Eye (tissue), 1 donor: ENCODE data around the gene KRTAP4-7.
"Not testable (repeated sequence)": the region's sequence is repeated elsewhere in the genome, so short reads cannot be mapped to it uniquely, and the experiment has no call there.

ENCODE experiments used
- DNase-seq: peaks from one replicate; pipeline ENCODE4 v3.0.0-alpha.2; 2015

The KRTAP4-7 gene

DNA sequence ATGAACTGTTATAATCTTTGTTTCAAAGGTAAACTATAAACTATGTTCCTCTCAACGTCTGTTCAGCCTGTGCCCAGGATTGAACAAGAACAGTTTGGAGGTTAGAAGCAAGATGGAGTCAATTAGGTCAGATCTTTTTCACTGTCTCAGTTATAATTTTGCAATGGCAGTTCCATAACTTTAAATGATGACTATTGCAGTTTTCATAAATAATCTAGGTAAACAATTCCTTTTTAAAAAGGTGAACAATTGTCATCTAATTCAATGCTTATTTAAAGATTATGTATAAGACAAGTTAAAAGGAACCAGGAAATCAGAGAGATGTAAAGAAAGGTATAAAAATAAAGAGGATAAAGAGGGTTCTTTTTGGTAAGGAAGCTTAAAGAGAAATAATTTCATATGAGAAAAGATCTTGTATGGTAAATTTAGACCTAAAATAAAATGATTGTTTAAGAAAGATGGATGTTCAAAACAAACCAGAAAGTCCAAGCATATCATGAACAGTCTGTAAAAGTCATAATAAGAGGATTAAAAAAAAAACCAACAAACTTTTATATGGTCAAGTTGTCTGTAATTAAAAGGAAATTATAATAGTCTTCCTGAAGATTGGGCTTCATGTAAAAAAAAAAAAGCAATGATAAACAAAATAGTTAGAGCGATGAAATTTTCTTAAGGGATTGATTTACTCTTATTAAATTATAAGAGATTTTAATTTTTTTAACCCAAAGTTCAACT lies 27.4 kb downstream of the KRTAP4-7 start:
- DNase-seq, result no peak

DNA sequence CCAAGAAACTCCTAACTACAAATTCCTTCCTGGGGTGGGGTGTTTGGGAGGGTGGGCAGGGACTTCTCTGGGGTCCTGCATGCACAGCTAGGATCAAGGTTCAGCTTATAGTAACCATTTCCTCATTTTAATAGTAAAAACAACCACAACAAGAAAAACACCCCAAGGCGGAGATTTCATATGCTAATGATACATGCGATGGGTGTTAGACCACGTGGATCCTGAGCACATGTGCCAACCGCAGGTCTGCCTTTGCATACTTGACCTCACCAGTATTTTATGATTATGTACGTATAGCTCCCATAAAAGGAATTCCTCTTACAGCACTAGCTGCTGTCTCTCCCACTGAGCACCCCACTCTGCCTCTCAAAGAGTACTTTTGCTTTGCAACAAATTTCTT lies 32.3 kb downstream of the KRTAP4-7 start:
- no peak for DNase-seq

GRCh38 chr17:41117846-41118386 lies 34.0 kb downstream of the KRTAP4-7 start, which contains the start of gene KRTAP4-11:
KRTAP4-11 (minus strand) TSS chr17:41118373; CDS start chr17:41118315, 58 bp downstream.
- DNase-seq, result not testable (repeated sequence)

DNA sequence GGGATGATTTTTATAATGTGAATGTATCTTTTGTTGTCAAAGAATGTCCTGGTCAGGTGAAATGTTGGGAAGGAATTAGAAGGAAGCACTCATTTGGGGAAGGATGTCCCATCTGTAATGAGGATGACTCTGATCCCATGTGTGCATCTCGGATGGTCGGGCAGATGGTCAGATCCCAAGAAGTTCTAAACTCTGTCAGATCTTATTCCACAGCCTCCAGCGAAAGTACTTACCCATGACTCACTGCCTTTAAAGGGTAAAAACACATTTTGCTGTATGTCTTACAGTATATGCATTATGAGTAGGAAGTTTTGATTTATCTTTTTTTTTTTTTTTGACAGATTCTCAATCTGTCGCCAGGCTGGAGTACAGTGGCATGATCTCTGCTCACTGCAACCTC lies 34.8 kb downstream of the KRTAP4-7 start:
- DNase-seq, result no peak

- DNase-seq, result not testable (repeated sequence)
Observed at GRCh38 chr17:41119696-41120690, 36.0 kb downstream of the KRTAP4-7 start.

DNA sequence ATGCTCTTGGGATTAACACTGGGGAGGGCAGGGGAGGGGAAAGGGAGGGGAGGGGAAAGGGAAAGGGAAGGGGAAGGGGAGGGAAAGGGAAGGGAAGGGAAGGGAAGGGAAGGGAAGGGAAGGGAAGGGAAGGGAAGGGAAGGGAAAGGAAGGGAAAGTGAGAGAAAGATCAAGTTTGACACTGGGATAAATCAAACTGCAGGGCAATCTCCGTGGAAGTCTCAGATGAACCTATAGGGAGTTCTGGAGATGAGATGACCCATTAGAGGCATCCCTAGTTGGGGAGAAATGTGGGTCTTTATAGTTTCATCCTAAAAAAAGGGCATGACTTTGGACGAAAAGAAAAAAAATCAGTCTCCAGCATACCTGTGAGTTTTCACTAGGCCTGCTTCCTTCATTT lies 37.8 kb downstream of the KRTAP4-7 start:
- no peak for DNase-seq

- not testable (repeated sequence) for DNase-seq
Observed at GRCh38 chr17:41123292-41123990, 39.5 kb downstream of the KRTAP4-7 start.

DNA sequence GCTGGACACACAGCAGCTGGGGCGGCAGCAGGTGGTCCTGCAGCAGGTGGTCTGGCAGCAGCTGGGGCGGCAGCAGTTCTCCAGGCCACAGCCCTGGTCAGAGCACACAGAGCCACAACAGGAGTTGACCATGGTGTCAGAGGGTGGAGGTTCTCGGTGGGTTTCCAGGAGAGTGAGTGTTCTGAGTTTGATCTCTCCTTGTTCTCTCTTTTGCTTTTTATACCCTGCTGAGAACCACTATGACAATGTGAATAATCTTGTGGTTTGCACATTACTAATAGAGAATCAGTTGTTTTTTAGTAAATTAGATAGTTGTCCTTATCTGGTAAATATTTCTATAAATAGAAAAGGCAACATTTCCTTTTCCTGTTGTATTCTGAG lies 40.0 kb downstream of the KRTAP4-7 start, which contains the start of gene KRTAP4-12:
Gene KRTAP4-12 (minus strand): TSS at position 192 of the 381 bp plus-strand sequence. CDS start 60 bp downstream, at position 132.
- DNase-seq, result not testable (repeated sequence)

DNA sequence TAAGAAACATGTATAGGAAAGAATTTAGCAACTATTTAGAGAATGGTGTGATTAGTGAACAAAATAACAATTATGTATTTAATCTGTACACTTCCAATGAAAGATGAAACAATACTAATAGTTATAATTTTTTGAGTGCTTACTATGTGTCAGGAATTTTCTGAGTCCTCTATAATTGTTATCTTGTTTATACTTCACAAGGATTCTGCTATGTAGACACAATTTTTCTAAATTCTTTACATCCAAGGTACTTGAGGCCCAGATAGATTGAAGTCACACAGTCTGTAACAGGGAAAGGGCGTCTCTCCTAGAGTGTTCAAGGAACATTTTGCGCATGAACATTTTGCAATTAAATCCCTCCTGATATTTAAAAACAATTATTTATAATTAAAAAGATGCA lies 41.1 kb downstream of the KRTAP4-7 start:
- no peak for DNase-seq

DNA sequence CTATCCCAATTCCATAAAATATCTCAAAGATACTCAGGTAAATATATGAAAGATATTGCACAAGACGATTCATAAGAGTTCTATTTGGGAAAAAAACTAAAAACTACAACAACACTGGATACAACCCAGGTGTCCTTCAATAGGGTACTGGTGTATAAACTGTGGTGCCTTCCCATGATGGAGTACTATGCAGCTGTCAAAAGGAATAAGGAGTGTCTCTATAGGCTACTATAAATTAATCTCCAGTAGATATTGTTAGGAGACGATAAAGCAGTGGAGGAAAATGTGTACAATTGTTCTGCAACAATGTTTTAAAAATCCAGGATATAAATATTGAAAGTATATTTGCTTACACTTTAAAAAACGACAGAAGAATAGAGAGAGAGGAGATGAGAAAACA lies 42.5 kb downstream of the KRTAP4-7 start:
- no peak for DNase-seq

- DNase-seq, result no peak
Observed at GRCh38 chr17:41127371-41127770, 43.4 kb downstream of the KRTAP4-7 start.

GRCh38 chr17:41131979-41132378 lies 48.0 kb downstream of the KRTAP4-7 start:
- no peak for DNase-seq

GRCh38 chr17:41133880-41134735 lies 50.2 kb downstream of the KRTAP4-7 start:
- DNase-seq, result no peak
